GM18505 (cell line): ENCODE measurements around the gene NR4A1.

Experiments used
- ATAC-seq: cut with Tn5 transposase; IDR thresholded peaks from one replicate; pipeline ENCODE4 v1.9.1; 2021; ENCODE audit not compliant: unreplicated experiment
- POLR2A ChIP-seq: IDR thresholded peaks from 4 replicates; pipeline ENCODE4 v1.6.1; 2011; ENCODE audit warnings: borderline replicate concordance; ENCODE audit not compliant: insufficient read depth, insufficient read length; ENCODE audit errors: extremely low read depth

The NR4A1 gene

GRCh38 chr12:52050758-52051541, at the start of gene NR4A1:
TSS of gene NR4A1 (plus strand) at chr12:52051442. CDS start at chr12:52054329, 2,887 bp downstream.
- TF ChIP-seq POLR2A = peak; percentile 65
- ATAC-seq = peak; percentile 81

- no peak for TF ChIP-seq POLR2A
- ATAC-seq = no peak
Observed at GRCh38 chr12:52003016-52003550, 48.2 kb upstream of the NR4A1 start.

GRCh38 chr12:52003591-52003990, 47.7 kb upstream of the NR4A1 start:
- no peak for ATAC-seq
- TF ChIP-seq POLR2A = no peak

GRCh38 chr12:52004042-52004648, 47.1 kb upstream of the NR4A1 start:
- no peak for TF ChIP-seq POLR2A
- ATAC-seq = no peak

- no peak for ATAC-seq
- no peak for TF ChIP-seq POLR2A
Observed at GRCh38 chr12:52005218-52005902, 45.9 kb upstream of the NR4A1 start.

GRCh38 chr12:52005903-52006703, 45.1 kb upstream of the NR4A1 start:
- no peak for TF ChIP-seq POLR2A
- ATAC-seq = peak; percentile 58

GRCh38 chr12:52006726-52007157, 44.5 kb upstream of the NR4A1 start, which contains the start of gene TAMALIN:
TSS of gene TAMALIN (plus strand) at chr12:52006946. CDS start at chr12:52007020, 74 bp downstream.
- ATAC-seq = no peak
- TF ChIP-seq POLR2A = no peak

GRCh38 chr12:52007158-52007921, 43.9 kb upstream of the NR4A1 start:
- no peak for ATAC-seq
- TF ChIP-seq POLR2A = no peak

GRCh38 chr12:52007982-52008510, 43.2 kb upstream of the NR4A1 start:
- ATAC-seq = no peak
- TF ChIP-seq POLR2A = no peak

GRCh38 chr12:52009081-52009751, 42.0 kb upstream of the NR4A1 start:
- ATAC-seq = no peak
- TF ChIP-seq POLR2A = no peak

- TF ChIP-seq POLR2A = no peak
- no peak for ATAC-seq
Observed at GRCh38 chr12:52010152-52010622, 41.1 kb upstream of the NR4A1 start.
